ENCODE data around the gene SLC18A3.

SLC18A3 gene

DNA sequence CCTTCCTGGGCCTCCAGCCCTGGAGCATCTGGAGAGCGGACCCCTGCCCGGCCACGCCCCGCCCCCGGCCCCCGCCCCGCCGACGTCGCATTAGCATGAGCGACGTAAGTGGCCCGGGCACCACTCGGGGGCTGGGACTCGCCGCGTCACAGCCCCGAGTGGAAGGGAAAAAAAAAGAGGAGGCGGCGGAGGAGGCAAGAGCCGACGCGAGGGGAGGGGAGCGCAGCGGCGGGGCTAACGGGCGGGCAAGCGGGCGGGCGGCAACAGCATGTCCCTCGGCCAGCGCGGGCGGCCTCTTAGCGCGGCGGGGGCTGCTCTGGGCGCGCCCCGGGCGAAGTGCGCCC is at the start of gene SLC18A3:
Gene SLC18A3 (plus strand): TSS at position 197 of the 344 bp plus-strand sequence. CDS start 431 bp downstream, outside the sequence.
- DNase-seq = peak; percentile 70

DNA sequence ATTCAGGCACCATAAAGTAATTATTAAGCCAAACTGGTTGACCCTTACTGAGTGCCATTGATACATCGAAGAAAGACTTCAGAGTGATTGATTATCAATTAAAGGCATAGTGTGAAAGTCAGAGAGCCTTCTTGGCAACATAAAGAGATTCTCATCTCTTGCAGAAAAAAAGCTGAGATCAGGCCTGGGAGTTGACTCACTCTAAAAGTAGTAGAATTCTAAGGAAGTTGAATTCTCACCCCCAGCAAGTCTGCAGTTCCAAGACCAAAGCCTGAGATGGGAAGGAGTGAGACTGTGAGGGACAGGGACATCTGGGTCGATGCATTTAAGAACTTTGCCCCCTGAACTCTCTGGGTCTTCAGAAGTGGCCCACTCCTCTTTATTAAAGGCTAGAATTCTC is 49.6 kb upstream of the SLC18A3 start:
- no peak for DNase-seq

DNA sequence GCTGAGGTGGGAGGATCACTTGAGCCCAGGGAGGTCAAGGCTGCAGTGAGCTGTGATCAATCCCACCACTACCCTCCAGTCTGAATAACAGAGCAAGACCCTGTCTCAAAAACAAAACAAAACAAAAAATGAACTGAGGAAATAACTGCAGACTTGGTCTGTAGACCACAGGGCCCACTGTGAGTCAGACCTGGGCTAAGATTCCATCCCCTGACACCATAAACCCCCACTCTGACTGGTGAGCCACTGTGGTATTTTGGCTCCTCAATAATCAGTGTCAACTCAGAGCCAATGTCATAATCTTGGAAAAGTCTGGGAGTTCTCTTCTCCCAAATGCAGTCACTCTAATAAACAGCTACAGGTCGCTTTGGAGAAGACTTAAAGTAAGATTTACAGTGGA is 47.2 kb upstream of the SLC18A3 start:
- no peak for DNase-seq

DNA sequence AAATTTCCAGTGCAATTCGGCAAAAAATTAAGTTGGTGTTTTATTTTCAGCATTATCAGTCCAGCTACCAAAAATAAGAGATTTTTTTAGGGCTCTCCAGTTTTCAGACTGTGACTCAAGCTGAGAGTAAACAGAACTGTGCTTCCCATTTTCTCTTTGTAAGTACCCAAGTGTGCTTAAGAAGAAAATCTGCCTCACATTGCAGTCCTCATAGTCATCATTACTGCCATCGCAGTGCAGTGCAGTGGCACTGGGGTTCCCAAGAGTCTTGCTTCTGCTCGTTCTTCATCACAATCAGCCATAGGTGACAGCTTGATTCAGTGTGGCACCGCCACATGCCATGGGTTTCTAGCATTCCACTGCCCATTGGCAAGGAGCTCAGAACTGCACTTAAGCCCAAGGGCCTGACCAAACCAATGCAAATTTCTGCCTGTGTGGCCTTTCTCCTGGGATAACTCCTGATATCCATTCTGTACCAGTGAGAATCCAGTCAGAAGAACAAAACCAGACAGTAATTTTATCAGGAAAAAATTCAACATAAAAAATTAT is 45.6 kb upstream of the SLC18A3 start:
- no peak for DNase-seq

DNA sequence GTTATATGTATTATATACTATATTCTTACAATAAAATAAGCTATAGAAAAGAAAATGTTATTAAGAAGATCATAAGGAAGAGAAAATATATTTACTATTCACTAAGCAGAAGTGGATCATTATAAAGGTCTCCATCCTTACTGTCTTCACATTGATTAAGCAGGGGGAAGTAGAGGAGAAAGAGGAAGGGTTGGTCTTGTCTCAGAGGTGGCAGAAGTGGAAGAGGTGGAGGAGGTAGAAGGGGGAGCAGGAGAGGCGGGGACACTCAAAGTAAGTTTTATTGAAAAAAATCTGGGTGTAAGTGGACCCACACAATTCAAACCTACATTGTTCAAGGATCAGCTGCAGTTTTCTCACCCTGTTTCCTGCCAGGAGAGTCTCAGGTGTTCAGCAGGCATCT is 42.3 kb upstream of the SLC18A3 start:
- DNase-seq = no peak

DNA sequence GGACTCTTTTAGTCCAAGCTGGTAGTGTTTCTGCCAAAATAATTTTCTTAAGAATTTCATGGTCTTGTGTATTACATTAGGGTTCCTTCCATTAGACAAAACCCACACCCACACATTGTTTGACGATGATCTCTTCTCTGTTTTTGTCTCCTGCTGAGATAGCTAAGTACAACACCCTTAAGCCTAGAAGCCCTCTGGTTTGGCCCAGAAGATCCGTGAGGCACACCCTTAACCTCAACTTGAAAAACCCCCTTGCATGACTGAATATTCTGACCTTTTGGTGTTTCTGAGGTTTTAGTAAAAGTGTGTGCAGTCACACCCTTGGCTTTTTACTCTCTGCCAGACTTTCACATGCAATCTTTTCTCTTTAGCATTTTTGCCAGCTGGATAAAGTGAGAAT is 41.9 kb upstream of the SLC18A3 start:
- no peak for DNase-seq

DNA sequence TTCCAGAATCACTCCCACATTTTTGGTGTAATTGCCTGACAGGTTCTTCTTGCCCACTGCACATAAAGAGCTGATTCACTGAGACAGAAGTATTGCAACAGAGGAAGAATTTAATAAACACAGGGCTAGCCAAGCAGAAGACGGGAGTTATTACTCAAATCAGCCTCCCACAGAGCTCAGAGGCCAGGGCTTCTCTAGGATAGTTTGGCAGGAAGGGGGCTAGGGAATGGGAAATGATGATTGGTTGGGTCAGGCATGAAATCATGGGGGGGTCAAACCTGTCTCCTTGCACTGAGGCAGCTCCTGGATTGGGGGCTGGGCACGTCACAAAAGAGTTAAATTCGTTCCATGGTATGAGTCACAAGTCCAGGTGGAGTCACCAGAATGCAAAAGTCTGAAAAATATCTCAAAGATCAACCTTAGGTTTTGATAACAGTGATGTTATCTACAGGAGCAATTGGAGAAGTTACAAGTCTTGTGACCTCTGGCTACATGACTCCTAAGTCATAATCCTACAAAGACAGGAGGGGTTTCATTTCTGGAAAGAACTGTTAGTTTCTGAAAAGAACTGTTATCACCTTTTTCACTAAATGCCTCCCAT is 41.0 kb upstream of the SLC18A3 start:
- DNase-seq = no peak

DNA sequence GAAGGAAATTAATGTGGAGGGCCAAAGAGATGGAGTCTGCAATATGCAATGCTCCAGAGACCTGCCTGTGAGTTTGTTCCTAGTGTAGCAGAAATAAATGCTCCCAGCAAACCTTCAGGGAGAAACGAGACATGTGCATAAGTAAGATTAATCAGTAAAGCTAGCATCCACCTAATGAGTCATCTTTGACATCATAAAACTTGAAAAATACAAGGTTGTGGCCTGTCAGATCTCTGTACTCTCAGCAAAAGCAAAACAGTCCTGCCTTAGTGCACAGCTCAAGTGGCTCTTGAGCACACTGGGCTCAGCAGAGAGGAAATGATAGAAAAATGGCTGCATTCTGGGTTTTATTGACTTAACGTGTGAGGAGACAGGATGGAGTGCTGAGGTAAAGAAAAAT is 38.7 kb upstream of the SLC18A3 start:
- DNase-seq = peak; percentile 89

DNA sequence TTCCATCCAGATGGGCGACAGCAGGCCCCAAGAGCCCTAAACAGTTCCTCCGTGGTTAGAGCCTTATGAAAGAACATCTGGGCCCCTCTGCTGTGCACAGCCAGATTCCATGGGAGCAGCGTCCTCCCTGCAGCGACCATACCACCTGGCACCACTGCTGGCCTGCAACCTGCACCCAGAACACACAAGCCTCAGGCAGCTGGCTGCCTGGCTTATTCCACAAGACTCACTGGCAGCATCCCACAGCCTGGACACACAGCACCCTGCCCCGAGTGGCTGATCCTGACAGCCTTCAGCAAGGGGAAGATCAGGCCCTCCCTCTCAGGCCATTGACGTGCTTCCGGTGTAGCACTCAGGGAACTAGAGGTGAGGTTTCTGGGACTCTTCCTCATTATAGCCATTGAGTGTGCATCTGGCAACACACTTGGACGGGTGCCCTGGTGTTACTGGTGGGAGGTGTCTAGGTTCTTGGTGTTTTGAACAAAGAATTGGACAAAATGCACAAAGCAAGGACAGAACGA is 37.5 kb upstream of the SLC18A3 start:
- no peak for DNase-seq

DNA sequence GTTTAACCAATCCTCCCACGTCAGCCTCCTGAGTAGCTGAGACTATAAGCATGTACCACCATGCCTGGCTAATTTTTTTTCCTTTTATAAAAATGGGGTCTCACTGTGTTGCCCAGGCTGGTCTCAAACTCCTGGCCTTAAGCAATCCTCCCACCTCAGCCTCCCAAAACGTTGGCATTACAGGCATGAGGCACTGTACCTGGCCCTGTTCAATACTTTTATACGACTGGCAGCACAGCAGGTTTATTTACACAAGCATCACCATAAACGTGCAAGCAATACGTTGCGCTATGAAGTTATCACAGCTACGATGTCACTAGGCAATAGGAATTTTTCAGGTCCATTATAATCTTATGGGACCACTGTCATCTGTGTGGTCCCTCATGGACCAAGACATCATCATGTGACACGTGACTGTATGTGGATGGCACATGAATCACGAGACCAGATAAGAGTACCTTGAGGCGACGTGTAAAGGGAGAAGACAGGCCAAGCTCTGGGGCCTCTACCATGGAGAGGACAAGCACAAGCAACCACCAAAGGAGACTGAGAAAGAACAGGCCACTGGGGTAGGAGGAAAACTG is 34.5 kb upstream of the SLC18A3 start:
- DNase-seq = no peak

DNA sequence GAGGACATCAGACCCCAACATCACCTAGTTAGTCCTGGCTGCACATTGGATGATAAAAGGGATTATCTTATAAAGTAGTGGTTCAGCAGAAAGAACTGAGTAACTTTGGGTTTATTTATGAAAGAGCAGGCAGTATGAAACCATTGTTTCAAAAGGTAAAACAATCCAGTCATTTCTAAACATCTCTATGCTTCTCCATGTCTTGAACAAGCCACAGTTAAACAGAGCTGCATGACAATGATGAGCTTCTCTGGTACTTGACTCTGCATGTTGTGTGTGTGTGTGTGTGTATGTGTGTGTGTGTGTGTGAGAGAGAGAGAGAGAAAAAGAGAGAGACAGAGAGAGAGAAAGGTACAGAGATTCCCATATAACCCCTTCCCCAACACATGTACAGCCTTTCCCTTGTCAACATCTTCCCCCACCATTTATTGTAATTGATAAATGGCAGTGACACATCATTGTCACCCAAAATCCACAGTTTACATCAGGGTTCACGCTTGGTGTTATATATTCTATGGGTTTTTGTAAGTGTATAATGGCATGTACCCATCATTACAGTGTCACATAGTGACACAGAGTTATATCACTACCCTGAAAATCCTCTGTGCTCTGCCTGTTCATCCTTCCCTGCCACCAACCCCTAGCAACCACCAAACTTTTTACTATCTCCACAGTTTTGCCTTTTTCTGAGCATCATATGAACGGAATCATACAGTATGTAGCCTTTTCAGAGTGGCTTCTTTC is 32.8 kb upstream of the SLC18A3 start:
- no peak for DNase-seq

DNA sequence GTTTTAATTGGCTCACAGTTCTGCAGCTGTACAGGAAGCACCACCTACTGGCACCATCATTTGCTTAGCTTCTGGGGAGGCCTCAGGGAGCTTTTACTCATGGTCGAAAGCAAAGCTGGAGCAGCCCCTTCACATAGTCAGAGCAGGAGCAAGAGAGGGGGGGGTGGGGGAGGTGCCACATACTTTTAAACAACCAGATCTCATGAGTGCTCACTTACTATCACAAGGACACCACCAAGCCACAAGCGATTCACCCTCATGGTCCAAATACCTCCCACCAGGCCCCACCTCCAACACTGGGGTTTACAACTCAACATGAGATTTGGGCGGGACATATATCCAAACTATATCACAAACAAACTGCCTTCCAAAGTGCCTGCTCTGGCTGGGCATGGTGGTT is 31.7 kb upstream of the SLC18A3 start:
- DNase-seq = no peak

DNA sequence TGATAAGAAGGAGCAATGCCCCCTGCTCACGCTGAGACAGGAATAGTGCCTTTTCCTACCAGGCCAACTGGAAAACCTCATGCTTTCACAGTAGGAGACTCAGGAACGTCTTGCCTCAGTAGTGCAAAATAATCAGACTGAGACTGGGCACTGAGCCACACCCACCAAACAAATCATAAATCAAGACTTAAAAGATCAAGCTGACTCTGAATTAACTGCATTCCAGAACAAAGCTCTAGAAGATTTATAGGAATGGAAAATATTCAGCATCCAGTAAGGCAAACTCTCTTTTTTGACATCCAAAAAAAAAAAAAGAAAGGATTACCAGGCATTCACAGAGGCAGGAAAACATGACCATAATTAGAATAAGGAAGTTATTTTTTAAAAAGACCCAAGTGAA is 30.5 kb upstream of the SLC18A3 start:
- DNase-seq = no peak

DNA sequence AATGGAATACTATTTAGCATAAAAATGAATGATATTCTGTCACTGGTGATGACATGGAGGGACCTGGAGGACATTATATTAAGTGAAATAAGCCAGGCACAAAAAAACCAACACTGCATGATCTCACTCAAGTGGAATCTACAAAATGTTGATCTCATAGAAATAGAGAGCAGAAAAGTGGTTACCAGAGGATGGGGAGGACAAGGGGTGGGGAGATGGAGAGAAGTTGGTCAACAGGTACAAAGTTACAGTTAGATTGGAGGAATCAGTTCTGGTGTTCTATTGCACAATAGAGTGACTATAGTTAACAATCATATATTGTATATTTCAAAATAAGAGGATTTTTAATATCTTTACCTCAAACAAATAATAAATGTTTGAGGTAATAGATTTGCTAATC is 24.7 kb upstream of the SLC18A3 start:
- DNase-seq = no peak

DNA sequence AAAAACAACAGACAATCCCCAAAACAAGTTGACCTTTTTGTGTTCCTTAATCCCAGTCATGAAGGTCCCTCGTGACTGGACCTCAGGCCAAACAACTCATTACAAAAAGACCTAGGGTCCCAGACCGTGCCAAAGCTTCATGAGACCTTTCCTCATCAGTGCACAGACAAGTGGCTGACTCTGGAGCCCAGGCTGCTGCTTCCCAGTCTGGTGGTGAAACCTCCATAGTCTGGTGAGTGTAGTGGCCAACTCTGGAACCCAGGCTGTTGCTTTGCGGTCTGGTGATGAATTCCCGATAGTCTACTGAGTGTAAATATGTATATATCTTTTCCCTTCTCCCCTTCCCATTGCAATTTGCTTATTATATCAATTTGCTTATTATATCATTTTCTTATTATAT is 22.1 kb upstream of the SLC18A3 start:
- DNase-seq = no peak

DNA sequence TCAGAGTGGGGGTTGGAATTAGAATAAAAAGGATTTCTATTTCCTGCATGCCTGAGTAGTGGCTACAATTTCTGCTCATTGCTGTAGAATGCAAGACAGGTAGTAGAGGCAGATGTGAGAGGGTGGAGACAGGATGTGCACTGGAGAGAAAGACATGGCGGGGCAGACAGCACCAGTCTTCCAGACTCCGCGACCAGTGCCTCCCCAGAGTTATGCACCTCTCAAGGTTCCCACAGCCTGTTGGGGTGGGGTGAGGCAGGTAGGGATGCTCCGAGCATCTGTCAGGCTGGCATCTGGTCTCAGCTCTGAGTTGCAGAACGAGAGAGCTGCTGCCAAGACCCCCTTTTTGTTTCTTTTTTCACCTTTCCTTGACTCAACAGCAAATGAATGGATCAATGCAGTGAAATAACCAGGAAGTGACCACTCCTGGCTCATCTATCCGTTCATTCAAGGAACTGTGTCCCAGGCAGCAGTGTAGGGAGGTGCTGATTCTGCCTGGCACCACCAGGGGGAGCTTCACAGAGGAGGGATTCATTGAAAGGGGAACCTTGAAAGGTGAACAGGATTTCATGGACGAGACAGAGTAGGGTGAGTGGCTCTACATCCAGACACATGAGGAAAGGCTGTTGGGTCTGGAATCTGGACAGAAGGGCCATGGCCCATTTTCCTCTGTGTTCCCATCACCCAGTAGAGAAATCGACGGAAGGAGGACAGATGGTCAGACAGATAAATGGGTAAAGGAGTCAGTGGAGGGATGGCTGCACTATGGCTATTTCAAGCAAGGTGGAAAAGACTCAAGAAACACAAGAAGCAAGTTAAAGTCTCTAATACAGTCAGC is 17.2 kb upstream of the SLC18A3 start:
- peak; percentile 89 for DNase-seq

DNA sequence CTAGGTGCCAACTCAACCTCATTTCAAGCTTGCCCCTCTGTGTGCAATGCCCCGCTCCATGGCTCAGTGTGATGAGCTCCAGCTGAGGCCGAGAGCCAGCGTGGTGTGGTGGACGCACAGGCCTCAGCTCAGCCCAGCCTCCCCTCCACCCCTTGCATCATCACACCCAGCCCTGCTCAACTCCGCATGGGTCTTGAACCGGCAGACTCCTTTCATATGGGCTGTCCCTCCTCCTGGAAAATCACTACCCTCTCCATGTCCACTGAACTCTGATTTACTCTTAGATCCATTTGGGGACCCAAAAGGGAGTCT is 16.6 kb upstream of the SLC18A3 start:
- DNase-seq = no peak

DNA sequence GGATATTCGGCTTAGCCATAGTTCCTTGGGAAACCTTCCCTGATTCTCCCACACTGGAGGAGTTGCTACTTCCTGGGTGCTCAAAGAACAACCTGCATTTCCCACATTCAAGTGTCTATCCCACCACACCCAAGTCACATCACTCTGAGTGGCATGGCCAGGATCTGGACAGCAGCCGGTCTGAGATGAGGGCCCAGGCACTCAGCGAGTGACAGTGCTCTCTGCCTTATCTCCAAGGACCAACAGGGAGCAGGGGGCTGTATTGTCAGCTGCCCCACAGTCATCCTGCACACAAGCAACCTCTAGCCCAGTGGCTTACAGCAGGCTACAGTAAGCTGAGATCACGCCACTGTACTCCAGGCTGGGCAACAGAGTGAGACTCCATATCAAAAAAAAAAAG is 16.1 kb upstream of the SLC18A3 start:
- DNase-seq = no peak

DNA sequence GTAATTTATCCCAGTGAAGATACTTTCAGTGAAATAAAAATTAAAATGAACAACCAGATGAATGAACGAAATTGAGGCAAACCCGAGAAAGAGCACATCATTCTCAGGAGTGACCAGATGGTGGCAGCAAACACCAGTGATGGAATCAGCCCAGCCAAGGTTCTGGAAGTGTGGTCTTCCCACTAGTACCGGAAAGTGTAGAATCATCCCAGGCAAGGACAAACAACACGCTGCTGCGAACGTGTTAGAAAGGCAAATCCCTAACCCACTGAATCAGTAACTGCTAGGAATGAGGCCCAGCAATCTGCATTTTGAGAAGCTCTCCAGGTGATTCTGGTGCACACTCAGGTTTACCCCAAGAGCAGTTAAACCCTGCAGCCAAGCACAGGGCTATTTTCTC is 15.5 kb upstream of the SLC18A3 start:
- DNase-seq = peak; percentile 82

DNA sequence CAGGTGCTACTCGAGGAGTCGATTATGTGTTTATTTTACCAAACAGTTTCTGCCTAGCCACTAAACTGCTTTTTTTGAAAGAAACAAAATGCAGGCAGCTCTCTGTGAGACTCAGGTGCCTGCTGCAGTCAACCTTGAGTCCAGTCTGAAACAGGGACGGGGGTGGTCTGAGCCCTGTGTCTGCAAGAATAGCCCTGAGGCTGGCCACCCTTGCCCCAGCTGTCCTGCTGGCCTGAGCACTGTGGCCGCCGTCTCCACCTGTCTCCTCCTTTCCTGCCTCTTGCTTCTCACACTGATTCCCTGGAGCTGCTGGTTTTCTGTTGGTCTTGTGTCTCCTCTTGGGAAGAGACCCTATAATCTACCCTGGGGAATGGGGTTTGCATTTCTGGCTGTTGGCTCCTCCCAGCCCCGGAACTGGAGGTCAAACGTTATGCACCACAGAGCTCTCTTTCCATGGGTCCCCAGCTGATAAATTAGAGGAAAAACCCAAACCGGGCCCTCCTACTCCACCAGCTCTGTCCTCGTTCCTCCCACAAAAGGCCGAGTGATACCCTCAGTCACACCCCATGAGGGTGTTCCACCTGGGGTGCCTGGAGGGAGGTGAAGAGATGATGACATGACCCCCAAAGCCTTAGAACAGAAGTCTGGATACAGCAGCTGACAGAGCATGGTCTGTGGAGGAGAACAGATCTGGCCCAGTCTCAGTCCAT is 15.0 kb upstream of the SLC18A3 start:
- no peak for DNase-seq

DNA sequence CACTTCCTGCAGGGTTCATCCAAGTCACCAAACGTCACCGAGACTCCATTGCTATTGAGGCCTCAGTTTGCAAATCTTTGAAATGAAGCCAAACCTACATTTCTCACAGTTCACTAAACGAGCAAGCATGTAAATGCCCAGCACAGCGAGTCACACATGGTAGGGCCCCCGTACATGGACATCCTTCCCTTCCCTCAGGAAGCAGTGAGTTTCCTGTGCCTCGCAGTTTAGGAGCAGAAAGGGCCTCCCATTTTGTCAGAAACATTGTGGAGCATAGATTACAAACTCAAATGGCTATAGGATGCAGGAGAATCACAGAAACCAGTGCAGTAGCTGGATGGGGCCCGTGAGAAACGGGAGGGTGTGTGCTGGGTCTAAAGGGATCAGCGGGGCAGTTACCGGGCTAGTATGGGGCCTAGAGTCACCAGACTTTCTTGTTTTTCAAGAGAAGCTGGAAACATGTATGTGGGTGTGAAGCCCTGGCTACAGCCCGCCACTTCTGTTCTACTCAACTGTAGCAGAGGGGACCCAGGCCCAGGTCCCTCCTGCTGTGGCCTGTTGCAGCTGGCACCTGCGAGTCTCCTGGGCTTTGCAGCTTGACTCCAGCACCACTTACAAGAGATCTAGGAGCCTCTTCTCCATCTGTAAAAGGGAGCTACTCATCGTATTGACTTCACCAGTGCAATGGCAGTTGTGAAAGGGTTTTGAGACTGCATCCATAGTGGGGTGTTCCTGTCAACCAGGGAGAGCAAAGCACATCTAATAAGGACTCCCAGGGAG is 14.2 kb upstream of the SLC18A3 start:
- no peak for DNase-seq

DNA sequence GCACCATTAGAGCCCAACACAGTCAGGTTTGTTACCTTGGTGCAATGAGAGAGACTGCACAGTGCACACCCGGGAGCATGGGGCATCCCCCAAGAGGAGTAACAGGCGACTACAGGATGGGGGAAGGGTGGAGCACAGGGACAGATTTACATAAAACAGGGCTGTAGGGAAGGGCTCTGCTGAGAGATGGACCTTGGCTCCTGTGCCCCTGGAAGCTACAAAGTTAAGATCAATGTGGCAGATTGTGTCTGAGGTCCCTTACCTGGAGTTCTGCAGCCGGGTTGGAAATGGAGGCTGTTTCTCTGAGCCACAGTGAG is 13.7 kb upstream of the SLC18A3 start:
- DNase-seq = no peak
